ENCODE data around the gene NDUFS6.

Gene NDUFS6

DNA sequence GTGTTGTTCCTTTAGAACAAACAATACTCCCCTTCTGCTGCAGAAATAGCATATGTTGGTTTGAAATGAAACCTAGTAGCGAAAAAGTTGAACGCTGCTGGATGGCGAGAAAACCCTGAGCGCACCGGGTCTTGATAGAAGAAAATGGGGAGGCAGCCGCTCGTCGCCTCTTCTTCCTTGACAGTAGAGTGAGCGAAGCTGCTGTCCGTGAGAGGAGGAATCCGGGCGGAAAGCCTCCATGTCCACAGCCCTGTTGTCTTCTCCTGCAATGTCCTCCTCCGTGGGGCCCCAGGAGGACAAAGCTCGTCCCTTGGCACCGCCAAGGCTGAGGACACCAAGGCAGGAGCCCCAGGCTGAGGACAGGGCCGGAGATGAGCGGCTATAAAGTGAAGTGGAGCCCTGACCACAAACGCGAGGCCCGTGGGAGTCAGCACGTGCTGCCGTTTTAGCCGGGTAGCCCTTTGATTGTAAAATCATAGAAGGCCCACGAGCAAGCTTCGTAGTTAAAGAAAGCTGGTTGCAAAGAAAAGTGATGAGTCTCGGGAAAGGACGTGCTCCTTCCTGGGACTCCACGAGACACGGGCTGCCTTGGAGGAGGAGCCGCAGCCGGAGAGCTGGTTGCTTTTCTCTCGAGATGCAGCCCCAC lies 37.1 kb upstream of the NDUFS6 start:
- in situ Hi-C loops (cut with HindIII; ENCODE audit: low sequenced_read_pairs), result loop anchor here (5.0 to 25.0 kb wide), 3 partner anchors 38 to 398 kb away; partner anchors contain the start of gene NDUFS6

- in situ Hi-C loops (cut with HindIII; ENCODE audit: low sequenced_read_pairs), result loop anchor here (5.0 to 25.0 kb wide), 3 partner anchors 38 to 398 kb away; partner anchors contain the start of gene NDUFS6
These were observed 36.6 kb upstream of the NDUFS6 start for GRCh38 chr5:1764606-1764960.

GRCh38 chr5:1765141-1765879 lies 35.9 kb upstream of the NDUFS6 start:
- in situ Hi-C loops (cut with HindIII; ENCODE audit: low sequenced_read_pairs), result loop anchor here (25.0 kb wide), 2 partner anchors 272 to 397 kb away; no protein-coding TSS in a partner anchor

DNA sequence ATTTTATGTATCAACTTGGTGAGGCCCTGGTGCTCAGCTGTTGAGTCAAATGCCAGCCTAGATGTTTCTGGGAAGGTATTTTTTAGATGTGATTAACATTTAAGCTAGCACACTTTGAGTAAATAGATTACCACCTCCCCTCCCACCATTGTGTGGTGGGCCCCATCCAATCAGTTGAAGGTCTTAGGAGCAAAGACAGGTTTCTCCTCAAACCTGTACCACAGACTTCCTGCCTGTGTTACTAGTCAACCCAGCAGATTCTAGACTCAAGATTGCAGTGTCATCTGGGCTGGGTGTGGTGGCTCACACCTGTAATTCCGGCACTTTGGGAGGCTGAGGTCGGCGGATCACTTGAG lies 35.3 kb upstream of the NDUFS6 start:
- in situ Hi-C loops (cut with HindIII; ENCODE audit: low sequenced_read_pairs), result loop anchor here (25.0 kb wide), 2 partner anchors 271 to 396 kb away; no protein-coding TSS in a partner anchor

- in situ Hi-C loops (cut with HindIII; ENCODE audit: low sequenced_read_pairs), result loop anchor here (25.0 kb wide), 2 partner anchors 270 to 395 kb away; no protein-coding TSS in a partner anchor
These were observed 33.5 kb upstream of the NDUFS6 start for GRCh38 chr5:1767524-1768282.

DNA sequence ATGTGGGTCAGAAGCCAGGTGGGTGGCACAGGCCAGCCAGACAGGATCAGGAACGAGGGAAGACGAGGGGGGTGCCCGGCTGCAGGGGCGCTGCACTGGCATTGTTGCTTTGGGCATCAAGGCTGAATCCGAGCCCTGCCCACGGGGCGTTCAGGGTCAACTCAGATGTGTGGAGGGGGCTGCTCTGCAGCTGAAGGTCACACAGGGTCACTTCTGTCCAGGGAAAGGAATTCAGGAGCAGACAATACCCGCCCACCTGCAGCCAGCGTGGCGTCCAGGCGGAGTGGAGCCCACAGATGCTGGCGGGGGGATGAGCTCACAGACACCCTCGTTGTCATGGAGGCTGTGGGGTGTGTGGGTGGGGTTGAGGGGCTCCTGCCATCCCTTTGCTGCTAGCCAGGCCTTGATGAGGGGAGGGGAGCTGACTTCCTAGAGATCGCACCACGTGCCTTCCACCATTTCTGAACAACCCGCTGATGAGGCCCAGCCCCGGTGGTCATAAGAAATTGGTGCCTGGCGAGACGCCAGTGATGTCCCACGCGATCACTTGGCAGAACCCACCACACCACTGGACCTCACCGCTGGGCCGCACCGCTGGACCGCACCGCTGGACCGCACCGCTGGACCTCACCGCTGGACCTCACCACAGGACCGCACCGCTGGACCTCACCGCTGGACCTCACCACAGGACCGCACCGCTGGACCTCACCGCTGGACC lies 32.8 kb upstream of the NDUFS6 start:
- in situ Hi-C loops (cut with HindIII; ENCODE audit: low sequenced_read_pairs), result loop anchor here (25.0 kb wide), 2 partner anchors 269 to 394 kb away; no protein-coding TSS in a partner anchor

- in situ Hi-C loops (cut with HindIII; ENCODE audit: low sequenced_read_pairs), result loop anchor here (25.0 kb wide), 2 partner anchors 268 to 393 kb away; no protein-coding TSS in a partner anchor
These were observed 32.1 kb upstream of the NDUFS6 start for GRCh38 chr5:1769017-1769640.

DNA sequence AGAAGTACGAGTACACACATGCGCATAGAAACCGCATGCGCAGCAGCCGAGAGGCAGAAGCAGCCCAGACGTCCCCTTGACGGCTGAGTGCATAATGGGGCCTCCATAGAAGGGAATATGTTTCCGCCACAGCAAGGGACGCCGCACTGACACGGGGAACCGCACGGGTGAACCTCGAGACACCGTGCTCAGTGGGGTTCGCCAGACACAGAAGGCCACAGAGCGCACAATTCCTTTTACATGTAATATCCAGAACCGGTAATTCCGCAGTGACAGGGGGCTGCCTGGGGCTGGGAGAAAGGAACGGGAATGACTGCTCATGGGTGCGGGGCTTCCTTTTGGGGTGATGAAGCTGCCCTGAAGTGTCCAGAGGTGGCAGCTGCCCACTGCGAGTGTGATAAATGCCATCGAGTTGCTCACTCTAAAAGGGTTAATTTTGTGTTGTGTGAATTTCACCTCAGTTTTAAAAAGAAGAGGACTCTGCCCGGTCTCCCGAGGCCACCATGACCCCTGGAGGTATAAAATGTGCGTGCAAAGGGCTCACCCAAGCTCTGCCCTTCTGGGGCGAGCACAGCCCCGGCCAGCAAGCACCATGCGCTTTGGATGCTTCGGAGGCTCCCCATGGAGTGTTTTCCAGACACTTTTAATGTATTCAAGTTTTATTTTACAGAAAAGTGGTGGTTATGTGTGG lies 31.3 kb upstream of the NDUFS6 start:
- in situ Hi-C loops (cut with HindIII; ENCODE audit: low sequenced_read_pairs), result loop anchor here (5.0 to 25.0 kb wide), 3 partner anchors 82 to 392 kb away; no protein-coding TSS in a partner anchor

GRCh38 chr5:1770443-1770802 lies 30.8 kb upstream of the NDUFS6 start:
- in situ Hi-C loops (cut with HindIII; ENCODE audit: low sequenced_read_pairs), result loop anchor here (5.0 to 25.0 kb wide), 3 partner anchors 82 to 392 kb away; no protein-coding TSS in a partner anchor

- in situ Hi-C loops (cut with HindIII; ENCODE audit: low sequenced_read_pairs), result loop anchor here (5.0 to 25.0 kb wide), 3 partner anchors 81 to 391 kb away; no protein-coding TSS in a partner anchor
These were observed 29.8 kb upstream of the NDUFS6 start for GRCh38 chr5:1771149-1772065.

GRCh38 chr5:1772634-1773033 lies 28.6 kb upstream of the NDUFS6 start:
- in situ Hi-C loops (cut with HindIII; ENCODE audit: low sequenced_read_pairs), result loop anchor here (5.0 to 25.0 kb wide), 3 partner anchors 80 to 390 kb away; no protein-coding TSS in a partner anchor

DNA sequence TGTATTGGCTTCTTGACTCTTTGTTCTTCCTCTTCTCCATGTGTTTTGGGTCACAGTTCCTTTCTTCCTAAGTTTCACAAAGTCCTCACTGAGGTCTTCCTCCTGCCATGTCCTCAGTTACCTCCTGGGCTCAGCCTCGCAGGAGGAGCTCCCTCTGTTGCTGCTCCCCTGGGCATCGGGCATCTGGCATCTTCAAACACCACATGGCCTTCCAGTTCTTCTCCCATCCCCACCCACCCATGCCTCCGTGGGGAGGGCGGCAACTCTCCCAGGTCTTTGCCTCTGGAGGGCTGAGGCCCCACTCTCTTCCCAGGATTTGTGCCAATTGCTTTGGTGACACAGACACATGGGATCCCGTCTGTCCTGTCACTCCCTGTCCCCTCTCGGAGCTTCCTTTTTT lies 24.4 kb upstream of the NDUFS6 start:
- in situ Hi-C loops (cut with HindIII; ENCODE audit: low sequenced_read_pairs), result no loop called here

- in situ Hi-C loops (cut with HindIII; ENCODE audit: low sequenced_read_pairs), result no loop called here
These were observed 23.7 kb upstream of the NDUFS6 start for GRCh38 chr5:1777281-1778137.

GRCh38 chr5:1778138-1779020 lies 22.8 kb upstream of the NDUFS6 start:
- in situ Hi-C loops (cut with HindIII; ENCODE audit: low sequenced_read_pairs), result no loop called here

- in situ Hi-C loops (cut with HindIII; ENCODE audit: low sequenced_read_pairs), result no loop called here
These were observed 22.1 kb upstream of the NDUFS6 start for GRCh38 chr5:1779021-1779680.

Data from endothelial cell of hepatic sinusoid (primary cell).